Activated CD4-positive, alpha-beta T cell treated with anti-CD3 and anti-CD28 coated beads, Interleukin-10, Interleukin-2, amounts not matched to agents 100 ng/mL and 50 ng/mL, durations not matched to agents 16 hours and 8 hours (primary cell): ENCODE results near the gene KIF13A.
"Not testable (repeated sequence)": the region's sequence is repeated elsewhere in the genome, so short reads cannot be mapped to it uniquely, and the experiment has no call there.

Experiments
- DNase-seq: peaks from one replicate; pipeline ENCODE4 v3.0.0-alpha.2; 2020

KIF13A gene

DNA sequence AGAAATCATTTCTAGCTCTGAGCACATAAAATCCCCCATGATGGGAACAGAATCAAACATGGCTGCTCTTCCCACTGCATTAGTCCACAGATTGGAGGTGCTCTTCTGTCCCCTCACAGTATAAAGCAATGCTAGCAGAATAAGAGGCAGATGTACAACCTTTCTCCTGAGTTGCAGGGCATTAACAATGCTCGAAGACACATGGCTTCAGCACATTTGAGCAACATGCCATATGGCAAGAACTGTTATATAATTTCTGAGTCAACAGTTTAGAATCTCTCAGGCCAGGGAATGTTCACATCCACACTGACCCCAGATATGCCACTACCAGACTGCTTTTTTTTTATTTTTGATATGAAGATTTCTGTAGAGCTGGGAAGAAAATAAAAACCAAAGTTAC, 119.6 kb downstream of the KIF13A start:
- DNase-seq, result no peak

DNA sequence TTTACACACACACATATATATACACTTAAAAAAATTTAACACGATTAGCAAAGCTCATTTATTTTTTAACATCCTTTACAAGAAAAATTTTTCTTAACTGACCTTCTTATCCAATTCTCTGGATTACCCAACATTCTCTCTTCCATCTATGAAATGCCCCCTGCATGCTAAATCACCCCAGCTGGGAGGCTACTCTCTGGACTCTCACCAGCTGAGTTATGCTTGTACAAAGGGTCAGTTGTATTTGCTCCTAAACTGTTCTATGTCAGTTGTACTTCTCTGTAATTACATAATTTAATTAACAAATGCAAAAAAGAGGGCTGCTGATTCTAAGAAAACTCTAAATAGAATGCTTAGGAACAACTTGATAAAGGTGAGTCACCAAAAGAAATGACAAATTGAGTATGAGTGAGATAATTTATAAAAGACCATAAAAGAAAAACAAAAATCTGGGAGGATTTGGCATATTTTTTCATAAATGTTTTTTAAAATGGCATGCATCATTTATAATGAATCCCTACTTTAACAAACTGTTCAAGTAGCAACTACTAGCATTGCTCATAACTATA, 120.5 kb downstream of the KIF13A start:
- no peak for DNase-seq

DNA sequence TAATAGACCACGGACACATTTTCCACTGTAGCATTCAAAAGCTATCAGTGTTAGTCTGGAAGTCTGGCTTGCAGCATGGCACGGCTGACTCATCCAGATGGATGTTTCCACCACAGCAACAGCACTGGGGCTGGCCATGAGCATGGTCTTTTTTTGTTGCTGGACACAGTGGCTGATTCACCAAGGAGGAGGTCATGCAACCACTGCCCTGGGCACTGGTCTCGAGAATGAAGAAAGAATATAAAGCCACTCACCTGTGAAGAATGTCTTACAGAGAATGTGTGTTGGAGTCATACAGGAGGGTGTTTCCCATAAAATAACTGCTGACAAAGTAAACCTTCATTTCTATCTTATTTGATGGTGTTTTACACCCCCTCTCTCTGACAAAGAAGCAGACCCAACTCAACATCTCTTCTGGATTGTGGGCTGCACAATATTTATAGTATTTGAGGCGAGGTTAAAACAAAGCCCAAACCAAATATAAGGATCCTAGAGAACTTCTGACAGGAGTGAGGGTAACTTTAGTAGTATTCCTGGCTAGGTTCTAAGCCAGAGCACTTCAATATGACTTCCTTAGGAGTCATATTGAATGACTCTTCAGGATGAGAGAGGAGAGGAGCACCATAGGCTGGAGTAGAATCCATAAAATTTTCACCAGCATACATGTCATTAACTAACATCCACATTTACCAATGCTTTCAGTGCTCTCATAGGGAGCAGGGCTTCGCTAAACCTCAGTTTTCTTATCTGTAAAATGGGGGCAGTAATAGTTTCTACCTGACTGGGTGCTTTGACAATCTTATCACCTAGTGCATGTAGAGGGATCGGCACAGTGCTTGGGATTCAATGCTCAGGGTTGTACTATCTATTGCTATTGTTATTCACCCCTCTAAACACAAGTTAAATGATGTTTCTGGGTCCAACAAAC, 121.4 kb downstream of the KIF13A start:
- DNase-seq, result no peak

DNA sequence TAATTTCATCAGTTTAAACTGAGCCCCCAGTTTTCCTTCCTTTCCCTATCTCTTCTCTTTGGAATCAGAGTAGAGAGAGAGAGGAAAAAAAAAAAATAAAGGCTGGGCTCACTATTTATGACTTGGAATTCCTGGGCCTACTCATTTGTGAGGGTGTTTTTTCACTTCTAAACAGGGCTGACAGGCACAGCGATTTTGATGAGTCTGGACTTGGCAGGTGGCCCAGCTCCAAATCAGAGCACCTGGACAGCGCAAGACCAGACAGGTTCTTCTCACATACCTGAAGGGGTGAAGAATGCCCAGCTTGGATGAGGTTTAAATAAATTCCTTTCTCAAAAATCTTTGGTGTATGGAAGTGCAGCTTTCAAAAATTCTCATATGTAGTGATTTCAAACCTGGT, 122.2 kb downstream of the KIF13A start:
- DNase-seq, result no peak

DNA sequence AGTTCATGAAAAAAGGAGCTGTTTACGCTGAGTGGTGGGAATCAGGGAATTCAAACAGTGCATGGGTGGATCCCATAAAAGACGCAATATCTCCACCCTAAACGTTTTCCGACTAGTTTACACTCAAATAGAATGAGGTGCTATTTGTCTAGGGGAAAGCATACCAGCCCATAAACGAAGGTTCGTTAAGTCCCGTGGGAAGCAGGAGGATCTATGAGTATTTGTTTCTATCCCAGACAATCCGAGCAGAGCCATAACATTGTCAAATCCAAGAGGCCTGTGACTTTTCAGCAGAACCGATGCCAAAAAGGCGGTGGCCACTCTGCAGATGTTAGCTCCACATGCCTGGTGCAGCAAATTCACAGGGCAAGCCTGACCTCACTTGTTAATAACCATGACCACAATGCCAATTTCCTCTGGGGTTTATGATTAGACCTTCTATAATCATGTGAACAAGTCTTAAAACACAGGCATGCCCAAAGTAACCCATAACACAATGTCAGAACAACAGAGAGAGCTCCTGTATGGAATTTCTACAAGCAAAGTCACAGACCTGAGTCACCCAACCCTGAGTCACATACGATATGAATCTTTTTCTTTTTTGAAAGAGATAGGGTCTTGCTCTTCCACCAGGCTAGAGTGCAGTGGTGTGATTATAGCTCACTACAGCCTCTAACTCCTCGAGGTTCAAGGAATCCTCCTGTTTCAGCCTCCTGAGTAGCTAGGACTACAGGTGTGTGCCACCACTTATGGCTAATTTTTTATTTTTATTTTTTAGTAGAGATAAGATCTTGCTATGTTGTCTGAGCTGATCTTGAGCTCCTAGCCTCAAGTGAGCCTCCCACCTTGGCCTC, 123.3 kb downstream of the KIF13A start:
- DNase-seq, result no peak

DNA sequence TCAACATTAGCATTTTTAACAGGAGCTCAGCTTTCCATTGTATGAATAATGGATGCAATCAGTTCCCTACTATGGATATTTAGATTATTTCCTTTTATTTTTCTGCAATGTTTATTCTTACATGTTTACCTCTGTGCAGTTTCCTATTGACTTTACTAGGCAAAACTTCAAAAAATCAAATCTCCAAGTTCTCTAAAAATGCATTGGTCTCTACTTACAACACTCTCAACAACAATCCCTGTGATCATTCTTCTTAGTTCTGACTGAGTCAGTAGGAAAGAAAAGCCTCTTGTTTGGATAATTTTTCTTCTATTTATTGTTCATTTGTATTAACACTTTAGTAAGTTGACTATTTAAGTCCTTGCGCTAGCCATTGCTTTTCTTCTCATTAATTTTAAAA, 126.1 kb downstream of the KIF13A start:
- DNase-seq, result no peak

DNA sequence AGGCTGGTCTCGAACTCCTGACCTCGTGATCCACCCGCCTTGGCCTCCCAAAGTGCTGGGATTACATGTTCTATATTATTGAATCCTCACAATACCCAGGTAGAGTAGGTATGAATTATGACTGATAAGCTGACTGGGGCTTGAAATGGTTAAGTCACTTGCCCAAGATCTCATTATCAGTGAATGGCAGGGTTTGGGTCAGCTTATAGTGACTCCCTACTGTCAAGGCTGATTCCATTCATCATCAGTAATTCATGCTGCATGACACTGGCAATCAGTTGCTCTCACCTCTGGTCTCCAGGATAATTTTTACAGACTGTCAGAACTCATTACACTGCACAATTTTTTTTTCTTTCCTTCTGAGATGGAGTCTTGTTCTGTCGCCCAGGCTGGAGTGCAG, 127.6 kb downstream of the KIF13A start:
- DNase-seq, result no peak

DNA sequence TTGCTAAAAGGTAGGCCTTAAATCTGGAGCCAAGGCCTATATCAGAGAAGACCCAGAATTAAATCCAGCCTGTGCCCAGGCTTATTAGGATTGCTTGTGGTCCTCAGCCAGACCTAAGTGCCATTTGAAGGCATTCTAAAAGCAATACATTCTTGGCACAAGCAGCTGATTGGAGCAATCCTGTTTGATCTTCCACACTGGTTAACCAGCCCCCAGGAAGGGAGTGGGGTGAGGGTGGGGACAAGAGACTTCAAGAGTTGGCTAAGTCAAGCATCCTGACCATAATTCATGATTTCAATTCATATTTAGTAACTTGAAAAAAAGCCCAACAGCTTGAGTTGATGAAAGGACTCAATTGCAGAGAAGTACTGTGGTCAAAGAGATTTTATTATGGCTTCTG, 128.9 kb downstream of the KIF13A start:
- DNase-seq, result no peak

DNA sequence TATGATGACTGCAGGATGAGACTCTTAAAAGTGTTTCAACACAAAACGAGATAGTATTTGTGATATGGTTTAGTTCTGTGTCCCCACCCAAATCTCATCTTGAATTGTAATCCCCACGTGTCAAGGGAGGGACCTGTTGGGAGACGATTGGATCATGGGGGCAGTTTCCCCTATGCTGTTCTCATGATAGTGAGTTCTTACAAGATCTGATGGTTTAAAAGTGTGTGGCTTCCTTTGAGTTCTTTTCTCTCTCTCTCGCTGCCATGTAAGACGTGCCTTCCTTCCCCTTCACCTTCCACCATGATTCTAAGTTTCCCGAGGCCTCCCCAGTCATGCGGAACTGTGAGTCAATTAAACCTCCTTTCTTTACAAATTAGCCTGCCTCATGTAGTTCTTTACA, 130.2 kb downstream of the KIF13A start:
- DNase-seq, result not testable (repeated sequence)

DNA sequence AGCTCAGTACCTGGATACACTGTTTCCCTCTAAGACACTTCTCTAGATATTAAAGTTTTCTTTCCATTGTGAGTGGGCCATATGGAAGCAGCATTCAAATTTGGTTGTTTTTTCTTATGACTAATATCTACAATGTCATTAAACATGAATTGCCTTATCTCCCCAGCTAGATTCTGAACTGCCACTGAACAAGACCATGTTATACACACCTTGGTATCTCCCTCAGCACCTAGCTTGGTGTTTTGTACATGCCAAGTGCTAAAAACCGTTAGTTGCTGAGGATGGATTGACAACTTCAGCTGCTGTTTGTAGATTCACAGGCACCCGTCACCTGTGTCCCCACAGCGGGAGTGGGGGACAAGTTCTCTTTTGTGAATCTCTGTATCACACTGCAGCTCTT, 131.1 kb downstream of the KIF13A start:
- DNase-seq, result no peak

DNA sequence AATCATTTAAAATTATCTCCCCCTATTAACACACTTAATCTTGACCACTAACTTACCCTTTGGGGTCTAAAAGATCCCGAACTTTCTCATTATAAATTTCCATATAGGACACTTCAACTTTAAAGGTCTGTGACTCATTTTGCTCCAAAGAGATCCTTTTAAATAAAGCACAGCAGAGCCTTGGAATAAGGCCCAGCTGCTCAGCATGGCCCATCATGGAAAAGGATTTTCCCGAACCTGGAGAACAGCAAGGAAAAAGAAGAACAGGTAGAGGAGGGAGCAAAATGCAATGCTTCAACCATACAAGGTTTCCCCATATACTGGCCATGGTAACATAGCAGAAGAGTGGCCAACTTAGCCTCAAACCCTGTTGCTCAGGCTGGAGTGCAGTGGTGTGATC, 132.1 kb downstream of the KIF13A start:
- no peak for DNase-seq

DNA sequence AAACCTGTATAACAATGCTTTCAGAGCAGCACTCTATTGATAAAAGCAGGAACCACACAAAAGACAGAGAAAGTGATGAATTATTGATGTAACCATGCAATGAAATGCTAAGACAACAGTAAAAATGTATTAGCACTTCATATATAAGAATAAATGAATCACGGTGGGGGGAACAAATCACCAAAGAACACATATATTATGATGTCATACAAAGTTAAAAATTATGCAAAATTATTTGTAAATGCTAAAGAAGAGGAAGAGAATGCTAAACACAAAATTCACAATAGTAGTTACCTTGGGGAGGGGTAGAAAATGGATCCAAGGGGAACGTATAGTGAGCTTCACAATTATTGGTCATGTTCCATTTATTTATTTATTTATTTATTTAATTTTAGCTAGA, 133.9 kb downstream of the KIF13A start:
- DNase-seq, result no peak

DNA sequence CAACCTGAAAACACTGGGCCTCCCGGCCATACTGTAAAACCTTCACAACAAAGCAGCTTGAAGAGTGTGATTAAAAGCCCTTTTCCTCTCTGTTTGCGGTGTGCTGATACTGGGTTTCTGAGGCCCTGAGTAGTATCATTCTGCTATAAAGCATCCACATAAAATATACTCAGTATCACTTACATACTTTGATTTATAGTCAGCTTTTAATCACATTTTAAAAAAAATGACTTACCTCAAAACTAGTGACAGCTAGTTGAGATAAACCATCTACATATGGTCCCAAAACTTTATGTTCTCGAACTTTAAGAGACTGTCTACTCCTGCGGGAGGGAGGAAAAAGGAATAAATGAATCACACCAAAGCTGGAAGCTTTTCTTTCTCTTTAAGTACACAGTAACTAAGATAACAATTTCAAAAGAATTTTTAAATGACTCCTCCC, 135.7 kb downstream of the KIF13A start:
- DNase-seq, result no peak

DNA sequence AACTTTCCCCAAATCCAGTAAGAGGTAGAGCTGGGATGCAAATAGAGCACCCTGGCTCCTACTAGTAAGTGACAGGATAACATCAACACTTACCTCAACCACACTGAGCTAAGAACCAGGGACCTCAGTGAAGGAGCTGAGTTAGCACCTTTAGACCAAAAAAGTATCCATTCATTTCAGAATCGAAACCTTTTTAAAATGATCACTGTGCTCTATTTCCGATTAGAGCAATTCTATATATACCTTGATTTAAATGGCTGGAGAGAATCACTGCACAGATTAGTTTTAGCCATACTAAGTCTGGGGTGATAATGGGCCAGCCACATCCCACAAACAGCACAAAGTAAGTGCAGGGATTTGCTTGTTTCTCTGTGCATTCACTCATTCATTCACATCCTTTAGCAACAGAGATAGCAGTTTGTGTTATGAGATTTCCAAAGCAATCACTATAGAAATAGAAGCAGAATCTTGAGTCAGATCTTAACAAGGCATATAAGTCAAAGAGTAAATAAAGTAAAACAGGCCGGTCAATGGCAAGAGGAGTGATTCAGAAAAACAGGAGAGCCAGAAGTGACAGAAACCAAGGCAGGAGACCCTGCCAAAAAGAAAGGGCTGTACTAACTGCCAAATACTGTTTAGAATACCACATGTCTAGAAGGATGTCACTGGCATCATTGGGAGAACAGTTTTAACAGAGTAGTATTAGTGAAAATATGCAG, 136.3 kb downstream of the KIF13A start:
- DNase-seq, result peak; percentile 2

DNA sequence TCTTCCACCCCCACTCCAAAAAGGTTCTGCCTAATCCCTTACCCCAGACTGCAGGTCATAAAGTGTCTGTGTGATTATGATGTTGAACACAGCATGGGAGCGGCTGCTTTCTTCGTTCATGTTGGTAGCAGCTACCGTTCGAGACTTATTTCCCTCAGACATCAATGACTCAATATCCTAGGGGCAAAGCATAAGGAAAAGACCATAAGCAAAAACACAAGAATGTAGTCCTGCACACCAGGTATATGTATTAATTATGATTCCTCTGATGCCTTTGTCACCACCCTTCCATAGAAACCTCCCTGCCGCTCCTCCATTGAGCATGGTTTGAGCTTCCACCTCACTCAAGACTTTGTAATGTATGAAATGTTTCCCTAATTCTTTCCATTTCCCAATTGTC, 137.2 kb downstream of the KIF13A start:
- DNase-seq, result no peak

DNA sequence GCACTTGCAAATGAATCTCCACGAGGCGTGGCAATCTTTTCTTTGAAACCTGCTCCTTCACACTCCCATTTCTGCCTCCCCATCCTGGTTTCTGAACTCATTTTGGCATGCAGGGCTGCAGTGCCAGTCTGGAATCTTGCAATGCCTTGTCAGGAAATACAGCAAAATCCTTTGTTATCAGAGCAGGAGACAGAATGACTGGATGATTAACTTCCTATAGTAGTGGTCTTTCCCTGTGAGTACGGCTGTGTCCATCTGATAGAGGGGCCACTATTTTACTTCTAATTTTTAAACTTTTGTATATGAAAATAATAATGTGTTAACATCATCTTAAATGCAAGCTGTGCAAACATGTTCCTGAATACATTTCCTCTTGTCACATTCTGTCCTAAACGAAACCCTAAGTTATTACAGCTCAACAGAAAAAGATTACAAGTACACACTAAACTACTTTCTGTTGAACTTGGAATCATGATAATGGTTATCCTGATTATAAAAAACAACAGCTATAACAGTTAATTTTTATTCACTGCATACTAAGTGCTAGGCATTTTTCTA, 140.2 kb downstream of the KIF13A start:
- no peak for DNase-seq

DNA sequence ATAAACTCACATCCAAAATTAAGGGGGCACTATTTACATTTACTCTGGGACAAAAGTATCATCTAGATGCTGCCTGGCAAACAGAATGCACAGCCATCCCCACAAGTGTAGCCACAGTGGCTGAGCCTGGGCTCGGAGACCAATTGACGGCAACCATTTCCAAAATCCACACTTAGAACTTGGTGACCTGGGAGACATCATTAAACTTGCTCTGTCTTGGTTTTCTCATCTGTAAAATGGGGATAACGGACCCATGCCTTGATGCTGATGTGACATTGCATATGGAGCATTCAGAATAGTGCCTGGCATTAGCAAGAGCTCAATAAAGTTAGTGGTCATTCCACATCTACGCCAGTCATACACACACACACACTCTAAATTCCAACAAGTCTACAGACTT, 140.7 kb downstream of the KIF13A start:
- DNase-seq, result no peak

DNA sequence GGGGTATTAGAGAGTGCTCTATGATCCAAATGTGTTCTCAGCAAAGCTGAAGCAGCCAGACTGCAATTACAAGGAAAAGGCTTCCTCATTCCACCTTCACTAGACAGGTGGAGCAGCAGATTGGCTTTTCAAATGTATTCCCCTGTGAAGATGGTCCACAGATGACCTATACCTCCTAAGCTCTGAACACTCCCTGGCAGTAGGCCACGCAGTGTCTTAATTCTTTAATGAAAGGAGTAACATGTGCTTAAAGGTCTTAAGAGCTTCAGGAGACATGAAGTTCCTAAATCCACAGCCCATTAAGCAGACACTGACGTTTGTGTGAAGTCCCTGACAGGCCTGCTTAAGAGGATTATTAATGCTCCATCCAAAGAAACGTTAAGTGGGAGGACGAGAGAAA, 141.8 kb downstream of the KIF13A start:
- no peak for DNase-seq

DNA sequence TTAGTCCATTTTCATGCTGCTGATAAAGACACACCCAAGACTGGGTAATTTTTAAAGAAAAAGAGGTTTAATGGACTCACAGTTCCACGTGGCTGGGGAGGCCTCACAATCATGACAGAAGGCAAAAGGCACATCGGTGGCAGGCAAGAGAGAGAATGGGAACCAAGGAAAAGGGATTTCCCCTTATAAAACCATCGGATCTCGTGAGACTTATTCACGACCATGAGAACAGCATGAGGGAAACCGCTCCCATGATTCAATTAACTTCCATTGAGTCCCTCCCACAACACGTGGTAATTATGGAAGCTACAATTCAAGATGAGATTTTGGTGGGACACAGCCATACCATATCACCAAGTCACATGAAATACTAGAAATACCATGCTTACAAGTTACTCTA, 142.5 kb downstream of the KIF13A start:
- not testable (repeated sequence) for DNase-seq

DNA sequence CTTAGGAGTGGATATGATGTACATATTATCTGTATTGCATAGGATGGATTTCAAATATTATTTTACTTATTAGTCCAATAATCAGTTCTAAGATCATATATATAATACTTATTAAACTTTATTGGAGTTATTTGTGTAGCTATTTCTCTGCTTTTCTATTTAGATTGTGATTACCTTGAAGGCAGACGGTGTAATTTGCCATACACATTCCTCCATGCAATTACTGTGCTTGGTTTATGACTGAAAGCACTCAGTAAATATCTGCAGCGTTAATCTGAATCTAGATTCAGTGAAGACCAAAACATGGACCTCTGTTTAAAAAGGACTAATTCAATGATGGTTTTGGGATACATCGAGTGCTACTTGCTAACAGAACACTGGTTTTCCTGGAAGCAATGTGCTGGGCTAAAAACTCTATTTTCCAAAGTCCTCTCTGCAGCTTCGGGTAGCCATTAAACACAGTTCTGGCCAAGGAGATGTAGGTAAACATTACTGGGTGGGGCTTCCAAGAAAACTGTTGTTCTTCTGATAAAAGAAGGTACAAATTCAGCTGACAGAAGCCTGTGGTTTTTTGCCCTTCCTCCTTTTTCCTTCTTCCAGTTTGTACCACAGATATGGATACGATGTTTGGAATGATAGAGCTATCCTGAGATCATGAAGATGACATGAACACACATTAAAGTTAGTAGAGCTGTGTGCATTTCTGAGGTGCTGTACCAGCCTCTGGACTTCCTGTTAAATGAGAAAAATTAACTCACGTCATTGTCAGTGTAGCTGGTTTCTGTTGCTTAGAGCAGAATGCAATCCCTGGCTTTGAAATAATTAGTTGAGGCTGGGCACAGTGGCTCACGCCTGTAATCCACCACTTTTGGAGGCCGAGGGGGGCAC, 144.3 kb downstream of the KIF13A start:
- DNase-seq, result no peak

DNA sequence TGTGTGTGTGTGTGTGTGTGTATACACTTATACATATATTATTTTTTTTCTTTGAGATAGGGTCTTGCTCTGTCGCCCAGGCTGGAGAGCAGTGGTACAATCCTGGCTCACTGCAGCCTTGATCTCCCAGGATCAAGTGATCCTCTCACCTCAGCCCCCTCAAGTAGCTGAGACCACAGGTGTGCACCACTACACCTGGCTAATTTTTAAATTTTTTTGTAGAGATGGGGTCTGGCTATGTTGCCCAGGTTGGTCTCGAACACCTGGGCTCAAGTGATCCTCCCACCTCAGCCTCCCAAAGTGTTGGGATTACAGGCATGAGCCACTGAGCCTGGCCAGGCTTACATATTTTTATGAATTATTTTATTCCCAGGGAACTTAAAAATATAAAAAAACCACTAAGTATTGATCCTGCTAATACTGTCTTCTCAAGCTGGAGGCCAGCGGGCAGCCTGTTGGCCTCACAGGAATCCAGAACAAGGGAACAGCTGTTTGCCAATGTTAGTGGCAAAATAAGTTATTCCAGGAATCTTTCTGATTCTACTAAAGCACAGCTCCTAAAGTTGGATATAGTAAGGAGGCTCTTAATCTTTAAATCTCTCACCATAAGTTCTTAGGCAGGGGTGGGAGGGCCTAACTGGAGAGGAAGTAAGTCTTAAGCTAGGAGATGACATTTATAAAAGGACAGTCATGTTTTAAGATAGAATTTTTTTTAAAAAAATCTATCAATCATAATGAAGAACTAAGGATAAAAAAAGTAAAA, 145.2 kb downstream of the KIF13A start:
- no peak for DNase-seq
